Prostate gland (tissue), 2 donors: ENCODE measurements around the gene LZTR1. TPM values are rescaled to one million over a fixed set of nuclear protein-coding genes. Genes with fewer than 3 reads are reported as not detected.

Source experiments
- DNase-seq: peaks from one replicate; pipeline ENCODE4 v3.0.0-alpha.2; 2019; ENCODE audit warnings: low spot score
- H3K27ac ChIP-seq, 2 donors: fragments of 200-600 bp; sonication (generic); 2 replicates each; pipeline ENCODE4 v1.5.1; 2017 to 2019
- H3K27me3 ChIP-seq: fragments of 200-600 bp; sonication (generic); replicated peaks from 2 replicates; pipeline ENCODE4 v1.5.1; 2019; ENCODE audit not compliant: insufficient read depth
- H3K36me3 ChIP-seq, 2 donors: fragments of 200-600 bp; sonication (generic); 1 replicate in 1 of 2; 2 replicates in 1 of 2; pipeline versions ENCODE4 v1.5.1 to v1.8.1; 2017 to 2019
- H3K4me1 ChIP-seq: fragments of 200-600 bp; sonication (generic); replicated peaks from 2 replicates; pipeline ENCODE4 v1.5.1; 2019
- H3K4me3 ChIP-seq, 2 donors: fragments of 200-600 bp; sonication (generic); 2 replicates each; pipeline ENCODE4 v1.5.1; 2017 to 2019
- H3K9me3 ChIP-seq: fragments of 200-600 bp; sonication (generic); 2 replicates; pipeline ENCODE4 v1.5.1; 2017
- CTCF ChIP-seq, 4 experiments: fragments of 200-600 bp in 2 of 4; fragments of 450-650 bp in 2 of 4; sonication (generic) in 2 of 4; IDR thresholded peaks; 1 replicate in 3 of 4; 2 replicates in 1 of 4; pipeline ENCODE4 v1.5.1; 2016 to 2019; ENCODE audit warnings: antibody characterized with exemption in 4 of 4, mild to moderate bottlenecking in 2 of 4, moderate library complexity in 2 of 4
- POLR2A ChIP-seq: fragments of 450-650 bp; IDR thresholded peaks from one replicate; pipeline ENCODE4 v1.6.1; 2016; ENCODE audit warnings: antibody characterized with exemption, mild to moderate bottlenecking
- POLR2AphosphoS5 ChIP-seq: sonication (generic); formaldehyde crosslinking; IDR thresholded peaks from one replicate; pipeline ENCODE4 v1.6.1; 2017; ENCODE audit warnings: antibody characterized with exemption
- whole genome bisulfite sequencing: methylation state at CpG from one replicate; pipeline ENCODE4 v1.1.5; 2018; 5-methylcytosine and 5-hydroxymethylcytosine counted together
- intact Hi-C: fragments of 100-400 bp; cut with DNase I; formaldehyde crosslinking; loops from one replicate; pipeline ENCODE4 v1.14.2; 2022
- total RNA-seq, 2 donors: library from RNA; depleted of rRNA; stranded (reverse); fragments of >200 nt; gene quantifications; one replicate each; pipeline ENCODE4 v1.1.0, GENCODE V29; 2016

The LZTR1 gene
- total RNA-seq, 2 donors from 2014 or later: 41.5 to 48.9 TPM

DNA sequence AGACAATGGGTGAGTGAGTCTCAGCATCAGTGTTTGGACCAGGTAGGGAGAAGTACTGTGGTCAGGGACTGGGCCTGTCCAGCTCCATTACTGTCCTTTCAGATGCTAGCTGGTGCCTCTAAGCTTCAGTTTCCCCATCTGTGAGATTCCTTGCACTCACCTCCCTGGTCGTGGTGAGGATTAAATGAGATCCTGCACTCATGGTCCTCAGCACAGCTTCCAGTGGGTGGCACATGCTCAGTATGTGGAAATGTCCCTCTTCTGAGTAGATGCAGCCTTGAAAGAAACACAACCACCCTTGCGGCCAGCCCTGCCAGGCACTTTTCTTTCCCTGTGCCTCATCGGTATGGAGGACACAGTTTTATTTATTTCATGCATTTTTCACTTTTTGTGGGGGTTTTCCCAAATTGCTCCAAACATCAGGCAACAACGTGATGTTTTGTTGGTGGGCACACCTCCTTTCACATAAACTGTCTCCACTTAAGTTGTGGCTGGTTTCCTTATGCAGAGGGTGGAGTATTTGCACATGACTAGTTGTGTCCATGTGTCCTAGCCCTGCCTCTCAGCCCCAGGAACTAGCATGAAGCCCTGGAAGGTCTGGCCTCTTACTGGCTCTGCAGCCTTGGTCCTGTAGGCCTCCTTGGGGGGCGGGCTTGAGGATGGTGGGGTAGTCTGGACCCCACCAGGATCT, 1.1 kb downstream of the LZTR1 start:
- 68% methylated on average over 5 of the region's 5 CpGs for WGBS
- Histone ChIP-seq H3K27ac (peak overlapping the region in 1 of 2 donors; percentile 86), H3K4me3 (peak overlapping the region; percentile 75 to 89), H3K4me1 (peaks cover 13% of the 10 kb centered on the region), H3K9me3 (no peaks in the 10 kb centered on the region), H3K27me3 (no peaks in the 10 kb centered on the region), H3K36me3 (no peaks in the 10 kb centered on the region)
- TF ChIP-seq POLR2AphosphoS5: no peak
- no peak for DNase-seq
- intact Hi-C loops: no loop called here

- H3K4me3 ChIP-seq: no peak overlapping the region
- no peak for DNase-seq
- no peaks in the 10 kb centered on the region for H3K27me3 ChIP-seq
- no peak overlapping the region for H3K27ac ChIP-seq
- peaks cover 13% of the 10 kb centered on the region for H3K4me1 ChIP-seq
- no peaks in the 10 kb centered on the region for H3K9me3 ChIP-seq
- 94% methylated on average over 7 of the region's 7 CpGs for WGBS
- H3K36me3 ChIP-seq: no peaks in the 10 kb centered on the region
- TF ChIP-seq POLR2A: no peak
- intact Hi-C loops: no loop called here
Measured at GRCh38 chr22:20985720-20986119, 3.6 kb downstream of the LZTR1 start.

GRCh38 chr22:20986365-20986764, 4.3 kb downstream of the LZTR1 start:
- no peaks in the 10 kb centered on the region for H3K9me3 ChIP-seq
- H3K27ac ChIP-seq: no peak overlapping the region
- intact Hi-C loops: no loop called here
- TF ChIP-seq POLR2AphosphoS5: no peak
- no peak for TF ChIP-seq CTCF (IDR thresholded peaks at IDR 0.05)
- no peak for TF ChIP-seq POLR2A
- WGBS: 95% methylated on average over 1 of the region's 1 CpG
- peaks cover 8% of the 10 kb centered on the region for H3K4me1 ChIP-seq
- H3K36me3 ChIP-seq: no peaks in the 10 kb centered on the region
- H3K4me3 ChIP-seq: no peak overlapping the region
- DNase-seq: no peak
- H3K27me3 ChIP-seq: no peaks in the 10 kb centered on the region

DNA sequence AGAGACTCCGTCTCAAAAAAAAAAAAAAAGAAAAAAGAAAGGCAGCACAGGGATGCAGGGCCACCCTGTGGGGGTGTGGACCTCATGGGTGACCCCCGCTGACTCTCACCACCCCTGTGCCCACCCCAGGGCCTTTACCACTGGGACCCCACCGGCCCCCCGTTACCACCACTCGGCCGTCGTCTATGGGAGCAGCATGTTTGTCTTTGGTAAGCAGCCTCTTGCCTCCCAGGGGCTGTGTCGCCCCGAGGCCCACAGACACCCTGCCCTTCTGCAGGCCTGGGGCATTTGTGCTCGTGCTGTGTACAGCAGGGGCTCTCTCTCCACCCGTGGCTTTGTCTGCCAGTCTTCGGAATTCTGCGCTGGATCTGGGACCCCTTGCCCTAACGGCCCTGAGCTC, 5.3 kb downstream of the LZTR1 start:
- Histone ChIP-seq H3K4me3 (no peak overlapping the region), H3K27me3 (no peaks in the 10 kb centered on the region), H3K27ac (no peak overlapping the region), H3K9me3 (no peaks in the 10 kb centered on the region), H3K4me1 (peaks cover 5% of the 10 kb centered on the region), H3K36me3 (peaks cover 0 to 7% of the 10 kb centered on the region in 2 donors)
- TF ChIP-seq POLR2A: no peak
- TF ChIP-seq CTCF (IDR thresholded peaks at IDR 0.05): no peak
- TF ChIP-seq POLR2AphosphoS5: no peak
- 87% methylated on average over 14 of the region's 14 CpGs for WGBS
- no peak for DNase-seq
- intact Hi-C loops: no loop called here

DNA sequence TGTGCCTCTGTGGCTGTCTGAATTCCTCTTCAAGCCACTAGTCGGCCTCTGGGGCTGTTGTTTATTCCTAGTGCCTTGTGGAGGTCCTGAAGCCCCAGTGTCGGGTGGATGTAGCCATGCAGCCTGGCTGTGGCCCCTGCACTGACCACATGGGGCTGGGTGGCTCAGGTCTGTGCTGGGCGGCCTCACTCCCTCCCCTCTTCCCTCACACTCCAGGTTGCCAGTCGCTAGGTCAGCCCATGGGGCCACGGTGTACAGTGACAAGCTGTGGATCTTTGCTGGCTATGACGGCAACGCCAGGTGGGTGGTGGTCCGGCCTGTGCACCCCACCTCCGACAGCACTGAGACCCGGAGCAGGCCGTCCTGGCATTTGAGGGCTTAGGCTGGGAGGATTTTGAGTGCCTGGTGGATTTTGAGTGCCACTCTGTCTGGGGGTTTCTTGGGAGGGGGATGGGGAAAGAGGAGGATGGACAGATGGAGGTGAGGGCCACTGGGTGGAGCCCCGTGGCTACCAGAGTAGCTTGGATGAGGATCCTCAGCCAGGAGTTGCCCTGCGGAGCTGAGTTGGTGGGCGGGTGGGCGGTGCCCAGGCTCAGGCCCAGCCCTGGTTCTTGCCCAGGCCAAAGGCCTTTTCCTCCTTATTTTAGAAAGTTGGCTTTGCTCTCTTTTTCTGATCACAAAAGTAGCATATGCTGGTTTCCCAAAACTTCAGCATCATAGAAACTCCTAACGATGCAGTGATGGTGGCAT, 6.7 kb downstream of the LZTR1 start:
- H3K4me1 ChIP-seq: no peaks in the 10 kb centered on the region
- no peak overlapping the region for H3K4me3 ChIP-seq
- DNase-seq: no peak
- peaks cover 0 to 11% of the 10 kb centered on the region in 2 donors for H3K36me3 ChIP-seq
- H3K27ac ChIP-seq: no peak overlapping the region
- no peak for TF ChIP-seq POLR2A
- no peak for TF ChIP-seq POLR2AphosphoS5
- no peak for TF ChIP-seq CTCF (IDR thresholded peaks at IDR 0.05)
- no peaks in the 10 kb centered on the region for H3K9me3 ChIP-seq
- 87% methylated on average over 15 of the region's 16 CpGs for WGBS
- intact Hi-C loops: no loop called here
- no peaks in the 10 kb centered on the region for H3K27me3 ChIP-seq
